NT2/D1 (cell line): ENCODE data around the gene ZNRF1.

Experiments used
- SUZ12 ChIP-seq: IDR thresholded peaks from 2 replicates; pipeline ENCODE4 v1.6.1; 2011; ENCODE audit not compliant: insufficient read length, insufficient read depth; ENCODE audit errors: extremely low read depth
- YY1 ChIP-seq: IDR thresholded peaks from 2 replicates; pipeline ENCODE4 v1.6.1; 2011; ENCODE audit not compliant: insufficient read length, insufficient read depth
- ZNF274 ChIP-seq: IDR thresholded peaks from 2 replicates; pipeline ENCODE4 v1.6.1; 2011; ENCODE audit warnings: mild to moderate bottlenecking, low read depth, low read length

- TF ChIP-seq YY1, result no peak
- TF ChIP-seq ZNF274, result no peak
- TF ChIP-seq SUZ12, result no peak
These were observed 149.1 kb downstream of the ZNRF1 start for GRCh38 chr16:75147968-75148310.
